SK-N-SH (cell line): Measurements from ENCODE around the gene ENSA. TPM values are rescaled to one million over a fixed set of nuclear protein-coding genes. Genes with fewer than 3 reads are reported as not detected.
A peak's percentile ranks its signal among the peaks of the same experiment; 100 is the strongest.

Experiments used
- CTCF ChIA-PET: fragments of 300-600, 350-600 bp; formaldehyde crosslinking; extraction: SDS; loops from one replicate; lab custom pipeline; 2021; lab: Yijun Ruan, JAX
- POLR2A ChIA-PET: fragments of 350-600 bp; sonication (Branson Sonifier 250); formaldehyde crosslinking; extraction: SDS; loops from one replicate; lab custom pipeline; 2020; ENCODE audit warnings: antibody characterized with exemption, inconsistent platforms; lab: Yijun Ruan, JAX
- DNase-seq: peaks from one replicate; pipeline ENCODE4 v3.0.0; 2012
- H2AFZ ChIP-seq: fragments of 200-600 bp; sonication (generic); 2 replicates; pipeline ENCODE4 v1.8.1; 2016; ENCODE audit warnings: antibody characterized with exemption, mild to moderate bottlenecking, low read depth
- H3F3A ChIP-seq: fragments of 200-600 bp; sonication (generic); replicated peaks from 2 replicates; pipeline ENCODE3; 2016; ENCODE audit warnings: antibody characterized with exemption, mild to moderate bottlenecking; ENCODE audit not compliant: insufficient read depth
- H3K27ac ChIP-seq, 2 experiments: fragments of 200-500 bp in 1 of 2; fragments of 200-600 bp in 1 of 2; sonication (Bioruptor generic) in 1 of 2; sonication (generic), shearing (Covaris generic) in 1 of 2; 2 replicates each; pipeline versions ENCODE4 v1.5.1 to v1.6.1; 2014 to 2016; ENCODE audit warnings: low read depth in 2 of 2, inconsistent platforms in 1 of 2, low read length in 1 of 2, mild to moderate bottlenecking in 1 of 2, mixed read lengths in 1 of 2
- H3K27me3 ChIP-seq: fragments of 200-600 bp; sonication (generic), shearing (Covaris generic); 2 replicates; pipeline ENCODE4 v1.6.1; 2016; ENCODE audit warnings: mixed run types; ENCODE audit not compliant: insufficient read depth
- H3K36me3 ChIP-seq, 2 experiments: fragments of 200-500 bp in 1 of 2; fragments of 200-600 bp in 1 of 2; sonication (Bioruptor generic) in 1 of 2; sonication (generic) in 1 of 2; replicated peaks in 1 of 2; 2 replicates each; pipeline versions ENCODE3 to v1.5.1; 2014 to 2016; ENCODE audit warnings: low read length in 1 of 2, mild to moderate bottlenecking in 1 of 2; ENCODE audit not compliant: insufficient read depth in 2 of 2, control insufficient read depth in 1 of 2
- H3K4me1 ChIP-seq, 2 experiments: fragments of 200-500 bp in 1 of 2; fragments of 200-600 bp in 1 of 2; sonication (Bioruptor generic) in 1 of 2; sonication (generic), shearing (Covaris generic) in 1 of 2; 2 replicates each; pipeline versions ENCODE4 v1.5.1 to v1.6.1; 2014 to 2016; ENCODE audit warnings: low read depth in 1 of 2, low read length in 1 of 2, mixed run types in 1 of 2; ENCODE audit not compliant: insufficient read depth in 2 of 2, control insufficient read depth in 1 of 2
- H3K4me2 ChIP-seq: fragments of 200-600 bp; sonication (generic), shearing (Covaris generic); 2 replicates; pipeline ENCODE4 v1.6.1; 2017; ENCODE audit warnings: mixed run types
- H3K4me3 ChIP-seq, 2 experiments: fragments of 200-500 bp in 1 of 2; fragments of 200-600 bp in 1 of 2; sonication (Bioruptor generic) in 1 of 2; sonication (generic), shearing (Covaris generic) in 1 of 2; 2 replicates each; pipeline versions ENCODE4 v1.5.1 to v1.8.1; 2014 to 2016; ENCODE audit warnings: low read depth in 2 of 2, inconsistent platforms in 1 of 2, low read length in 1 of 2, mild to moderate bottlenecking in 1 of 2, mixed read lengths in 1 of 2, moderate library complexity in 1 of 2
- H3K79me2 ChIP-seq: fragments of 200-600 bp; sonication (generic); 2 replicates; pipeline ENCODE4 v1.8.1; 2017; ENCODE audit warnings: mild to moderate bottlenecking; ENCODE audit not compliant: insufficient read depth
- H3K9ac ChIP-seq: fragments of 200-600 bp; sonication (generic); 2 replicates; pipeline ENCODE4 v1.6.1; 2017; ENCODE audit warnings: mixed run types
- H3K9me2 ChIP-seq: fragments of 200-600 bp; sonication (generic); 2 replicates; pipeline ENCODE4 v1.6.1; 2017; ENCODE audit warnings: mixed run types
- H3K9me3 ChIP-seq: fragments of 200-600 bp; sonication (generic); 2 replicates; pipeline ENCODE4 v1.6.1; 2017; ENCODE audit warnings: mixed run types, mild to moderate bottlenecking, moderate library complexity
- H4K20me1 ChIP-seq: fragments of 200-600 bp; sonication (generic); 2 replicates; pipeline ENCODE4 v1.6.1; 2017; ENCODE audit warnings: mild to moderate bottlenecking, mixed run types; ENCODE audit not compliant: insufficient read depth
- CTCF ChIP-seq: fragments of 200-600 bp; sonication (generic); IDR thresholded peaks from 2 replicates; pipeline ENCODE4 v1.6.1; 2017; ENCODE audit warnings: antibody characterized with exemption, mild to moderate bottlenecking, moderate library complexity
- EP300 ChIP-seq, 2 experiments: IDR thresholded peaks; 2 replicates each; pipeline versions ENCODE4 v1.4.0 to v1.6.1; 2012; ENCODE audit warnings: borderline replicate concordance in 1 of 2, low read depth in 1 of 2, low read length in 1 of 2
- EZH2phosphoT487 ChIP-seq: fragments of 200-600 bp; sonication (generic); IDR thresholded peaks from 2 replicates; pipeline ENCODE4 v1.6.1; 2017; ENCODE audit warnings: low read depth, mixed run types, mild to moderate bottlenecking, antibody characterized with exemption, moderate library complexity, borderline replicate concordance
- FOXJ3 ChIP-seq: sonication (generic); formaldehyde crosslinking; IDR thresholded peaks from 2 replicates; pipeline ENCODE4 v1.5.1; 2020; ENCODE audit warnings: mild to moderate bottlenecking, missing genetic modification reagents
- GABPA ChIP-seq: IDR thresholded peaks from 2 replicates; pipeline ENCODE4 v1.4.0; 2012; ENCODE audit warnings: low read depth, mild to moderate bottlenecking
- GATA2 ChIP-seq: sonication (generic); formaldehyde crosslinking; IDR thresholded peaks from 2 replicates; pipeline ENCODE4 v1.5.0; 2020; ENCODE audit warnings: mild to moderate bottlenecking, missing genetic modification reagents
- IRF3 ChIP-seq: fragments of 150-350 bp; IDR thresholded peaks from 2 replicates; pipeline ENCODE4 v1.6.1; 2016; ENCODE audit warnings: mild to moderate bottlenecking, low read depth, low read length
- JUND ChIP-seq: IDR thresholded peaks from 2 replicates; pipeline ENCODE4 v1.4.0; 2012
- MAX ChIP-seq: IDR thresholded peaks from 2 replicates; pipeline ENCODE4 v1.4.0; 2012; ENCODE audit warnings: low read depth
- MXI1 ChIP-seq: IDR thresholded peaks from 2 replicates; pipeline ENCODE4 v1.6.1; 2012; ENCODE audit warnings: mild to moderate bottlenecking, low read depth, low read length, improper control_type of control experiment
- POLR2AphosphoS5 ChIP-seq: IDR thresholded peaks from 2 replicates; pipeline ENCODE4 v1.6.1; 2012; ENCODE audit warnings: low read depth, low read length
- RAD21 ChIP-seq: IDR thresholded peaks from 2 replicates; pipeline ENCODE4 v1.6.1; 2012; ENCODE audit warnings: mild to moderate bottlenecking, low read length
- RCOR1 ChIP-seq: fragments of 150-350 bp; IDR thresholded peaks from 2 replicates; pipeline ENCODE4 v1.6.1; 2017; ENCODE audit warnings: antibody characterized with exemption, low read length
- REST ChIP-seq: IDR thresholded peaks from 2 replicates; pipeline ENCODE4 v1.6.1; 2012; ENCODE audit warnings: mild to moderate bottlenecking, low read depth, low read length, moderate library complexity
- RFX5 ChIP-seq: IDR thresholded peaks from 2 replicates; pipeline ENCODE4 v1.6.1; 2012; ENCODE audit warnings: mild to moderate bottlenecking, improper control_type of control experiment, low read length
- SMC3 ChIP-seq: IDR thresholded peaks from 2 replicates; pipeline ENCODE4 v1.6.1; 2012; ENCODE audit warnings: low read depth, low read length, improper control_type of control experiment
- TCF12 ChIP-seq: IDR thresholded peaks from 2 replicates; pipeline ENCODE4 v1.4.0; 2012
- TEAD4 ChIP-seq: IDR thresholded peaks from 2 replicates; pipeline ENCODE4 v1.4.0; 2012; ENCODE audit warnings: mild to moderate bottlenecking, borderline replicate concordance; ENCODE audit not compliant: insufficient read depth
- USF2 ChIP-seq: fragments of 150-350 bp; IDR thresholded peaks from 2 replicates; pipeline ENCODE4 v1.6.1; 2017; ENCODE audit warnings: antibody characterized with exemption, low read length, low read depth, borderline replicate concordance
- YY1 ChIP-seq: IDR thresholded peaks from 2 replicates; pipeline ENCODE4 v1.4.0; 2012; ENCODE audit warnings: low read depth, mild to moderate bottlenecking
- ZBTB33 ChIP-seq: IDR thresholded peaks from 2 replicates; pipeline ENCODE4 v1.4.0; 2012; ENCODE audit warnings: low read depth, borderline replicate concordance
- WGBS: methylation state at CpG from one replicate; pipeline ENCODE4 v1.1.6; 2017; ENCODE audit warnings: low lambda C conversion rate; 5-methylcytosine and 5-hydroxymethylcytosine counted together
- polyA plus RNA-seq, 3 experiments: library from polyadenylated mRNA; depleted of rRNA; stranded (reverse); fragments of >200 nt; gene quantifications; 2 replicates each; pipeline ENCODE4 v1.2.3, GENCODE V29; 2012

The ENSA gene
- polyA plus RNA-seq (2012; rRNA removed): 47.4 and 56.3 TPM in 2 replicates
- polyA plus RNA-seq (2012; cell fraction: cytosol; rRNA removed): 62.5 and 74.7 TPM in 2 replicates
- polyA plus RNA-seq (2012; cell fraction: nucleus; rRNA removed): 32.5 and 33.7 TPM in 2 replicates

- CTCF ChIA-PET: interaction anchor here (0.6 to 2.4 kb wide), 8 partner anchors 9 to 377 kb away, joined by 3 to 13 read pairs (median 4); partner anchors contain the start of gene MINDY1
- peak within 1 kb of the TSS; percentile 84 to 86 for H3K4me3 ChIP-seq
- TF ChIP-seq SMC3 (no peak), GATA2 (no peak), EP300 (IDR thresholded peaks at IDR 0.05; ENCODE audit: borderline replicate concordance in 1 of 2, low read depth in 1 of 2, low read length in 1 of 2) (peak in 1 of 2 experiments; percentile 4; a peak in 1 of 4 replicates), FOXJ3 (no peak), IRF3 (peak; percentile 88), RAD21 (no peak), EZH2phosphoT487 (no peak), ZBTB33 (no peak), TCF12 (no peak), POLR2AphosphoS5 (peak; percentile 85), MXI1 (peak; percentile 82), RFX5 (peak; percentile 92), TEAD4 (no peak), USF2 (no peak), YY1 (peak; percentile 95), GABPA (no peak; the same call in 1 of the 2 replicates), REST (no peak), RCOR1 (no peak), CTCF (no peak), MAX (0 out of 2 replicates have a peak, but pooled peaks have one; percentile 32), JUND (no peak)
Observed at GRCh38 chr1:150629115-150629928, at the start of gene ENSA. Gene ENSA, minus strand, starts transcription at chr1:150629612. Its CDS starts 142 bp downstream, at chr1:150629470.

More at GRCh38 chr1:150629115-150629928, at the start of gene ENSA:
- Histone ChIP-seq H3F3A (peaks cover 11% of the 10 kb centered on the region), H3K4me1 (peaks cover 14 to 16% of the 10 kb centered on the region in 2 experiments), H4K20me1 (no peaks in the 10 kb centered on the region), H2AFZ (peak within 1 kb of the TSS; percentile 81), H3K27ac (peak within 1 kb of the TSS; percentile 89 to 91), H3K9me3 (no peaks in the 10 kb centered on the region), H3K9ac (peak within 1 kb of the TSS; percentile 83), H3K36me3 (peaks cover 19 to 30% of the 10 kb centered on the region in 2 experiments), H3K9me2 (no peaks in the 10 kb centered on the region), H3K27me3 (no peaks in the 10 kb centered on the region), H3K4me2 (peak within 1 kb of the TSS; percentile 80), H3K79me2 (peaks cover 32% of the 10 kb centered on the region)
- POLR2A ChIA-PET: interaction anchor here (0.7 to 1.7 kb wide), 12 partner anchors 10 to 360 kb away, joined by 3 to 14 read pairs (median 4); partner anchors contain the start of genes FALEC, GOLPH3L and MCL1
- DNase-seq: peak; percentile 87
- WGBS: under 1% methylated on average over 45 of the region's 49 CpGs
